Measurements from ENCODE around the gene AP4M1. TPM values are rescaled to one million over a fixed set of nuclear protein-coding genes. Genes with fewer than 3 reads are reported as not detected.

Gene AP4M1, protein sequence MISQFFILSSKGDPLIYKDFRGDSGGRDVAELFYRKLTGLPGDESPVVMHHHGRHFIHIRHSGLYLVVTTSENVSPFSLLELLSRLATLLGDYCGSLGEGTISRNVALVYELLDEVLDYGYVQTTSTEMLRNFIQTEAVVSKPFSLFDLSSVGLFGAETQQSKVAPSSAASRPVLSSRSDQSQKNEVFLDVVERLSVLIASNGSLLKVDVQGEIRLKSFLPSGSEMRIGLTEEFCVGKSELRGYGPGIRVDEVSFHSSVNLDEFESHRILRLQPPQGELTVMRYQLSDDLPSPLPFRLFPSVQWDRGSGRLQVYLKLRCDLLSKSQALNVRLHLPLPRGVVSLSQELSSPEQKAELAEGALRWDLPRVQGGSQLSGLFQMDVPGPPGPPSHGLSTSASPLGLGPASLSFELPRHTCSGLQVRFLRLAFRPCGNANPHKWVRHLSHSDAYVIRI
- total RNA-seq: 11.8 TPM
- long read RNA-seq, transcript AP4M1-201 (15 exons, 1,817 nt): major isoform, 14 of 25 reads
- long read RNA-seq, partial matches to known transcripts: 1 of 25 reads
- long read RNA-seq, other reads (novel, unspliced or antisense): 9 of 25 reads

DNA sequence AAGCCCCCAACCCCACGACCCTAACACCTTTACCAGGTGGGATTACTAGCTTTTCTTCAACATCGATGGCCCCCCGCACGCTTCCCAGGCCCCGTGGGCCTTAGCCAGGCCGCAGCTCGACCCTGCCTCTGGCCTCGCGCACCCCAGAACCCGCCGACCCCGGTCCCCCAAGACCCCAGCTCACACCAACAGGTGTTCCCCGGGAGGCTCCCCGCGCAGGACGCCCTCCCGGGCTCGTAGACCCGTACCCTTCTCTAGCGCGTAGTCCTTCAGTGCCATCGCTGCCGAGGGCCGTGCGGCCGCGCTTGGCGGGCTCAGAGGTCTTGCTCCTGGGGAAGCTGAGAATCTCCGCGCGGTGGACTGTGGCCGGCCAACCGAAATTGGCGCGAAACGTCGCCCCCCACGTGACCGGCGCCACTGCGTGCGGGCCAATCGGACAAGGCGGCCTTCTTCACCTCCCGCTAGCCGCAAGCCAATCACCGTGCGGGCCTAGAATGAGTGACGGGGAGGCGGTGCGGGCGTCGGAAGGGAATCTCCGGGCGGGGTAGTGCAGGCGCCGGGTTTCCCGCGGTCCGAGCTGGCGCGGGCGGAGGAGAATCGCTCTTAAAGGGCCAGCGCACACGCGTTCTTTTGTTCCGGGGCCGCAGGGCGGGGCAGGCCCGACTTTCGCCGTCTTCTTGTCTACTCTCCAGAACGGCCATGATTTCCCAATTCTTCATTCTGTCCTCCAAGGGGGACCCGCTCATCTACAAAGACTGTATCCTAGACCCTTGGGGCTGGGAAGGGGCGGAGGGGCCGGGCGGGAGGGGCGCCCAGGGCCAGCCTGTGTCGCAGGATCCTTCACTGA lies at the start of gene AP4M1, which contains the start of gene MCM7:
AP4M1 (plus strand) TSS at position 628 of the 847 bp plus-strand sequence; CDS start at position 700, 72 bp downstream.
MCM7 (minus strand) TSS at position 382 of the 847 bp plus-strand sequence; CDS start at position 279, 103 bp downstream.
- peak; percentile 99 for DNase-seq
- intact Hi-C loops (cut with micrococcal nuclease): no loop called here
- TF ChIP-seq, protein P1, sequence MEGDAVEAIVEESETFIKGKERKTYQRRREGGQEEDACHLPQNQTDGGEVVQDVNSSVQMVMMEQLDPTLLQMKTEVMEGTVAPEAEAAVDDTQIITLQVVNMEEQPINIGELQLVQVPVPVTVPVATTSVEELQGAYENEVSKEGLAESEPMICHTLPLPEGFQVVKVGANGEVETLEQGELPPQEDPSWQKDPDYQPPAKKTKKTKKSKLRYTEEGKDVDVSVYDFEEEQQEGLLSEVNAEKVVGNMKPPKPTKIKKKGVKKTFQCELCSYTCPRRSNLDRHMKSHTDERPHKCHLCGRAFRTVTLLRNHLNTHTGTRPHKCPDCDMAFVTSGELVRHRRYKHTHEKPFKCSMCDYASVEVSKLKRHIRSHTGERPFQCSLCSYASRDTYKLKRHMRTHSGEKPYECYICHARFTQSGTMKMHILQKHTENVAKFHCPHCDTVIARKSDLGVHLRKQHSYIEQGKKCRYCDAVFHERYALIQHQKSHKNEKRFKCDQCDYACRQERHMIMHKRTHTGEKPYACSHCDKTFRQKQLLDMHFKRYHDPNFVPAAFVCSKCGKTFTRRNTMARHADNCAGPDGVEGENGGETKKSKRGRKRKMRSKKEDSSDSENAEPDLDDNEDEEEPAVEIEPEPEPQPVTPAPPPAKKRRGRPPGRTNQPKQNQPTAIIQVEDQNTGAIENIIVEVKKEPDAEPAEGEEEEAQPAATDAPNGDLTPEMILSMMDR (IDR thresholded peaks at IDR 0.05; ENCODE audit: borderline replicate concordance): no peak
- Histone ChIP-seq H3K4me3 (peak within 1 kb of the TSS; percentile 89), H3K27me3 (ENCODE audit: low read depth) (no peaks in the 10 kb centered on the region), H3K9me3 (replicated peaks) (no peaks in the 10 kb centered on the region), H3K36me3 (peaks cover 65% of the 10 kb centered on the region), H3K4me1 (peaks cover 37% of the 10 kb centered on the region), H3K27ac (replicated peaks) (peak within 1 kb of the TSS; percentile 97)

DNA sequence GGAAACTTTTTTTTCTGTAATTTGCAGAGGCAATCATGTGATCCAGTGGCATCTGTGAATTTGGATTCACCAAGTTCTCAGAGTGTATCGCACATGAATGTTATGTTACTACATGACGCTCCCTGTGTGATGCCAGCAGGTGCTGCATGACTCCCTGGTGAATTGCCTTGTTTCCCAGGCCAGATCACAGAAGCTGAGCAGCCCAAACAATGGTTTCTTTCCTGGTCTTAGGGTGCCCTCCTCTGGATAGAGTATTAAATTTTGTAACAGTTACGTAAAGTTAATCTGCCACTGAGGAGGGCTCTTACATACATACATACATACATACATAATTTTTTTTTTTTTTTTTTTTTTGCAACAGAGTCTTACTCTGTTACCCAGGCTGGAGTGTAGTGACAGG lies 48.2 kb upstream of the AP4M1 start:
- no peak for DNase-seq
- no peak overlapping the region for H3K27ac ChIP-seq (replicated peaks)
- H3K4me1 ChIP-seq: peaks cover 31% of the 10 kb centered on the region
- no peak overlapping the region for H3K4me3 ChIP-seq
- TF ChIP-seq, protein P1 (IDR thresholded peaks at IDR 0.05; ENCODE audit: borderline replicate concordance): peak; percentile 23
- no peaks in the 10 kb centered on the region for H3K9me3 ChIP-seq (replicated peaks)
- no peaks in the 10 kb centered on the region for H3K27me3 ChIP-seq (ENCODE audit: low read depth)
- intact Hi-C loops (cut with micrococcal nuclease): no loop called here
- peaks cover 20% of the 10 kb centered on the region for H3K36me3 ChIP-seq

DNA sequence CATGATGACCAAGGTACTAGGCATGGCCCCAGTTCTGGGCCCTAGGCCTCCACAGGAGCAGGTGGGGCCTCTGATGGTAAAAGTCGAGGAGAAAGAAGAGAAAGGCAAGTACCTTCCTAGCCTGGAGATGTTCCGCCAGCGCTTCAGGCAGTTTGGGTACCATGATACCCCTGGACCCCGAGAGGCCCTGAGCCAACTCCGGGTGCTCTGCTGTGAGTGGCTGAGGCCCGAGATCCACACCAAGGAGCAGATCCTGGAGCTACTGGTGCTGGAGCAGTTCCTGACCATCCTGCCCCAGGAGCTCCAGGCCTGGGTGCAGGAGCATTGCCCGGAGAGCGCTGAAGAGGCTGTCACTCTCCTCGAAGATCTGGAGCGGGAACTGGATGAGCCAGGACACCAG lies 44.4 kb upstream of the AP4M1 start:
- Histone ChIP-seq H3K36me3 (peaks cover 57% of the 10 kb centered on the region), H3K4me1 (peaks cover 10% of the 10 kb centered on the region), H3K27me3 (ENCODE audit: low read depth) (no peaks in the 10 kb centered on the region), H3K9me3 (replicated peaks) (no peaks in the 10 kb centered on the region), H3K4me3 (no peak overlapping the region), H3K27ac (replicated peaks) (no peak overlapping the region)
- no peak for DNase-seq
- intact Hi-C loops (cut with micrococcal nuclease): no loop called here
- TF ChIP-seq, protein P1 (IDR thresholded peaks at IDR 0.05; ENCODE audit: borderline replicate concordance): no peak

DNA sequence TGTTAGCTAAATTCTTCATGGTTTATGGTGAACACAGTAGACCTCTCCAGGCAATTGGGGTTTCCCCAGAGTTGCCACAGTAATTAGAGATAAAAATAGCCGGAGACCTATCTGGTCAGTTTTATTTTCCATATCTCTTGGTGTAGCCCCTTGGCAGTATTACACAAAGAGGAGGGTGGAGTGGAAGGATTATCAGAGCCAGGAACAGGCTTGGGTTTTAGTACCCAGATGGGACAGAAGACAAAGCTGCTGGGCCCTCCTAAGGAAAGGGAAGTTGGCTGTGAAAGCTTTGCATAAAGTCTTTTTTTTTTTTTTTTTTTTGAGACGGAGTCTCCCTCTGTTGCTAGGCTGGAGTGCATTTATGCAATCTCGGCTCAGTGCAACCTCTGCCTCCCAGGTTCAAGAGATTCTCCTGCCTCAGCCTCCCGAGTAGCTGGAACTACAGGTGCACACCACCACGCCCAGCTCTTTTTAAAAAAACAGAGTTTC lies 42.1 kb upstream of the AP4M1 start:
- H3K4me3 ChIP-seq: no peak overlapping the region
- TF ChIP-seq, protein P1 (IDR thresholded peaks at IDR 0.05; ENCODE audit: borderline replicate concordance): no peak
- H3K4me1 ChIP-seq: no peaks in the 10 kb centered on the region
- no peak overlapping the region for H3K27ac ChIP-seq (replicated peaks)
- DNase-seq: no peak
- H3K9me3 ChIP-seq (replicated peaks): no peaks in the 10 kb centered on the region
- peaks cover 74% of the 10 kb centered on the region for H3K36me3 ChIP-seq
- no peaks in the 10 kb centered on the region for H3K27me3 ChIP-seq (ENCODE audit: low read depth)
- intact Hi-C loops (cut with micrococcal nuclease): no loop called here

DNA sequence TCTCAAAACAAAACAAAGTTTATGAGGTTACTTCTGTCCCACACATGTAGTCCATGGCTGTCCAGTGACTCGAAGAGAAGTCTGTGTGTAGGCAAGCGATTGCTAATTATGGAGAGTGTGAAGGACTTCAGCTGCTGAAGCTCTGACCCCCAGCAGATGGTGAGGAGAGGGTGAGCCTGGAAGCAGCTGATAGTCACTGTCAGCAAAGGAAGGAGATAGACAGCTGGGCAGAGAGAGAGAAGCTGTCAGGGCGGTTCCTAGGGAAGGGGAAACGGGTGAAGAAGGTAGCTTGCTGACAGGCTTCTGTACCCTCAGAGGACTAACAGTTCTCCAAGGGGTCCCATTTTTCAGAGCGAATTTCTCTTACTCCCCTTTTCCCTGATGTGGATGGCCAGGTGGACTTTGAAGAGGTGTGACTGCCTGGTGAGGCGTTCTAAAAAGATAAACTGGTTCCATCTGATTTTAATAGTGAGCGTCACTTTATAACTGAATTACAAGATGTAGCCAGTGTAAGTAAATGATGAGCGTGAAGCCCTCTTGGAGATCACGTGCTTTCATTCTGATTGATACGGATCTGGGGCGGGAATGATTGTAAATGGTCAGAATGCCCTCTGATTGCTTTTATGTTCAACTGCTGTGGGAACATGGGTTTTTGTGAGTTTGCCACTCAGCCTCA lies 39.8 kb upstream of the AP4M1 start:
- DNase-seq: no peak
- intact Hi-C loops (cut with micrococcal nuclease): no loop called here
- TF ChIP-seq, protein P1 (IDR thresholded peaks at IDR 0.05; ENCODE audit: borderline replicate concordance): no peak
- Histone ChIP-seq H3K27me3 (ENCODE audit: low read depth) (no peaks in the 10 kb centered on the region), H3K27ac (replicated peaks) (no peak overlapping the region), H3K4me3 (no peak overlapping the region), H3K9me3 (replicated peaks) (no peaks in the 10 kb centered on the region), H3K4me1 (peaks cover 18% of the 10 kb centered on the region), H3K36me3 (peaks cover 79% of the 10 kb centered on the region)
